ENCODE data around the gene CHCHD2.
A peak's percentile ranks its signal among the peaks of the same experiment; 100 is the strongest.
"Not testable (repeated sequence)": the region's sequence is repeated elsewhere in the genome, so short reads cannot be mapped to it uniquely, and the experiment has no call there.

CHCHD2 gene

DNA sequence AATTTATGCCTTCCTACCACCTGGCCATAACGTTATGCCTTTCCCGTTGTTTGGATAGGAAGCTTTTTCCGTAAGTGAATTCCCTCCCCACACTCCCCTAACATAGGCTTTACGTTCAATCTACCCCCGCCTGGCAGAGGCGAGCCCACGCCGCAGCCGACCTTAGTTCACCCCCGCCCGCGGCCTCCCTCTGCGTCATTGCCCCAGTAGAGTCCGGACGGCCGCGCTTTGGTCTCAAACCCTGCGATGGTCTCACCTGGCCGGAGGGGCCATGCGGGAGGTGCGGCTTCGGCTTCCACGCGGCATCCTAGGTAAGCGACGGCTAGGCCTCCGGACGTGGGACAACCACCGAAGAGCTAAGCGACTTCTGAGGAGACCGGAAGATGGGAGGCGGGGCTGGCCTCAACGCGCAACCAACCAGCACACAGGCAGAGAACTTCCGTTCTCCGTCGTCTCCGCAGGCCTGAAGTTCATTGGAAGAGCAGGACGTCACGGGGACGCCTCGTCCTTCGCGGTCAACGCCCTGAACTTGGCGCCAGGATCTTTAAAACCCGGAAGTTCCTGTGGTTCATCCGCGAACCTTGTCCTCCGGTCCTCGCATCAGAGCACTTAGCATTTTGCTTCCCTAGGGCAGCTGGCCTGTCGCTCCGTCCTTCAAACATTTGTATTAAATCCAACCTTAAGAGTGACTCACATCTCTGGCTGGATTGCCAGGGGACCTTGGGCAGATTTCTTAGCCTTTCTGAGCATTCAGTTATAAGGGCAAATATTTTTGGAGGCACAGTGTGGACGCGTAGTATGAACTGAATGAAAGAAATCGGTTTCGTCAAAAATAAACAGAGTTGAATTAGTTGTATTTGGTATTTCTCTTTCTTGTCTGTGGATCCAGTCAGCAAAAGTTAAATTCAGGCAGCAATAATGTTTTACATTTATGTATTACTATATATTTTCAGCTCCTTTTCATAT lies at the start of gene CHCHD2:
Gene CHCHD2 (minus strand): TSS at position 369 of the 966 bp plus-strand sequence. CDS start 63 bp downstream, at position 306.
- DNase-seq (ENCODE audit: low read depth): peak; percentile 88

DNA sequence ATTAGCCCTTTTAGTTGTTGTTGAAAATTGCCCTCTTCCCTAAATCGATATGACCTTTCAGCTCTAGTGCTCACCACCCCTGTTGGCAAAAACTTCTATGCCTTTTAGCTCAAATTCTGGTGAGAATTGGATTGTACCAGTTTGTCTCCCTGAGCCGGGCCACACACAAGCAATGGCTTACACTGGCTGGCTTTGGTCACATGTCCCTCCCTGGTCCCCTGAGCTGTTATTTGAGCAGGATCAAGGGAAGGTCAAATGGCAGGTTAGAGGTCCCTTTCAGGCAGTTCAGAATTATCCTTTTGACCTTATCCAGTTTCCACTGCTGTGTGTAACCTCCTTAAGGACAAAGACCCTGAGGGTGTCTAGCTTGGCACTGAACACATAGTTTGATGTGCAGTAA lies 24.8 kb upstream of the CHCHD2 start:
- DNase-seq (ENCODE audit: low read depth): not testable (repeated sequence)

DNA sequence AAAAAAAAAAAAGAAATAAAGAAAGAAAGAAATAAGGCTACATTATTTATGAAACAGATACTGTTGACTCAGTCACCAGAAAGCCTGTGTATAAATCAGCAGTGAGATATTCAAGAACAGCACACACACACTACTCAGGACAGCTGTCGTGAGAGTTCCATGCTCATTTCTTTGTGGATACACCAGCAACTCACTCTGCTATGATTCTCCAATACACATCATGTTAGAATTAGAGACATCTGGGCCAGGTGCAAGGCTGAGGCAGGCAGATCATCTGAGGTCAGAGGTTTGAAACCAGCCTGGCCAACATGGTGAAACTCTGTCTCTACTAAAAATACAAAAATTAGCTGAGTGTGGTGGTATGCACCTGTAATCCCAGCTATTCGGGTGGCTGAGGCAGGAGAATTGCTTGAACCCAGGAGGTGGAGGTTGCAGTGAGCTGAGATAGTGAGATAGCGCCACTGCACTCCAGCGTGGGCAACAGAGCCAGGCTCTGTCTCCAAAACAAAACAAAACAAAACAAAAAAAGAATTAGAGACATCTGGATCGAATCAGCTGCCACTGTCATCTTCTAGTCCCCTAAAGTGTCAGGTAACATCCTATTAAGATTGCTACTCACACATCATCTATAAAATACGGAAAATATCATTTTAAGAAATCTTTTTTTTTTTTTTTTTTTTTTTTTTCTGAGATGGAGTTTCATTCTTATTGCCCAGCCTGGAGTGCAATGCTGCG lies 21.1 kb upstream of the CHCHD2 start:
- DNase-seq (ENCODE audit: low read depth): no peak

DNA sequence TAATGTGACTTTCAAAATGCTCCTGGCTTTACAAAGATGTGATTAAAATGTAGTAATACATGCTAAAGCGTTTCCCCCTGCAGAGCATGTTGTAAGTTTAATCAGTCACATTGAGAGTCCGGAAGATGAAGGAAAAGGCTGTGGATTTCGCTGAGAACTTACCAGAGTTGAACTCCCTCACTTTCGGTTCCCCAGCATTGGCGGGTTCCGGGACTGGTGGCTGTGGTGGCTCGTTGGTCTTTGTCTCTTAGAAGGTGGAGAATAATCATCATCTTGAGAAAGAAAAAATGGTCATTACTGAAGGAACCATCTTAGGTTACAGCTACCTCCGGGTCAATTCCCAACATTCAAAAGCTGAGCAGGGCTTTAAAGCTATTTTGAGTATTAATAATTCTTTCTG lies 19.6 kb upstream of the CHCHD2 start:
- DNase-seq (ENCODE audit: low read depth): no peak

- DNase-seq (ENCODE audit: low read depth): no peak
These were observed 18.7 kb upstream of the CHCHD2 start for GRCh38 chr7:56124981-56125380.

DNA sequence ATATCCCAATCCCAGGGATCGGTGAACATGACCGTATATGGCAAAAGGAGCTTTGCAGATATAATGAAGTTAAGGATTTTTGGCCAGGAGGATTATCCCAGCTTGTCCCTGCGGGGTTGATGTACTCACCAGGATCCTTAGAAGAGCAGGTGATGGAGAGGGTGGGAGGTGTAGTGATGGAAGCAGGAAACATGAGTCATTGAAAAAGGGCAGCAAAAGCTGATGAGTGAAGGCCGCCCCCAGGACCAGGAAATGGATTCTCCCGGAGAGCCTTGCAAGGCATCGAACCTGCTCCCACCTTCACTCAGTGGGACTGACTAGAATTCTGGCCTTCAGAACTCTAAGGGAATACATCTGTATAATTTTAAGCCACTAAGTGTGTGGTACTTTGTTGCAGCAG lies 15.2 kb upstream of the CHCHD2 start:
- no peak for DNase-seq (ENCODE audit: low read depth)

GRCh38 chr7:56115852-56116538 lies 9.7 kb upstream of the CHCHD2 start, which contains the start of gene NUPR2:
TSS of gene NUPR2 (minus strand) at chr7:56116417. CDS start at chr7:56116314, 103 bp downstream.
- no peak for DNase-seq (ENCODE audit: low read depth)

GRCh38 chr7:56112244-56112643 lies 6.0 kb upstream of the CHCHD2 start:
- DNase-seq (ENCODE audit: low read depth): not testable (repeated sequence)

- DNase-seq (ENCODE audit: low read depth): no peak
These were observed 4.3 kb upstream of the CHCHD2 start for GRCh38 chr7:56110611-56111010.

- DNase-seq (ENCODE audit: low read depth): no peak
These were observed 1.6 kb upstream of the CHCHD2 start for GRCh38 chr7:56107954-56108258.

GRCh38 chr7:56105508-56105907 lies 768 bp downstream of the CHCHD2 start:
- DNase-seq (ENCODE audit: low read depth): no peak

DNA sequence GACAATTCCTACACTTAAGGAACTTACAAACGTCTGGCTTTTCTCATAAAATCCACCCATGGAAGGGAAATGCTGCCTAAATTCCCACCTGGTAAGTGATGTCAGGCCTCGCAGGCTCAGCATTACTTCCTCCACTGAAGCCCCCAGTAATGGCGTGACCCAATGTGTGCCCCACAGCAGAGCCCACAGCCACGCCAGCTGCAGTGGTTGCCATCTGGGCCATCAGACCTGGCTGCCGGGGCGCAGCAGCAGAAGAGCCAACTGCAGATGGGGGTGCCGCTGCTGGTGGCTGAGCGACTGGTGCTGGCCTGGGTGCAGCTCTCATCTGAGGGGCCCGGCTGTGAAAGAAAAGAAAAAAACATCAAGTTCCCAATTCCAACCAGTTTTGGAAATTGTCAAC lies 2.1 kb downstream of the CHCHD2 start:
- not testable (repeated sequence) for DNase-seq (ENCODE audit: low read depth)

- no peak for DNase-seq (ENCODE audit: low read depth)
These were observed 6.6 kb downstream of the CHCHD2 start for GRCh38 chr7:56099653-56100052.

DNA sequence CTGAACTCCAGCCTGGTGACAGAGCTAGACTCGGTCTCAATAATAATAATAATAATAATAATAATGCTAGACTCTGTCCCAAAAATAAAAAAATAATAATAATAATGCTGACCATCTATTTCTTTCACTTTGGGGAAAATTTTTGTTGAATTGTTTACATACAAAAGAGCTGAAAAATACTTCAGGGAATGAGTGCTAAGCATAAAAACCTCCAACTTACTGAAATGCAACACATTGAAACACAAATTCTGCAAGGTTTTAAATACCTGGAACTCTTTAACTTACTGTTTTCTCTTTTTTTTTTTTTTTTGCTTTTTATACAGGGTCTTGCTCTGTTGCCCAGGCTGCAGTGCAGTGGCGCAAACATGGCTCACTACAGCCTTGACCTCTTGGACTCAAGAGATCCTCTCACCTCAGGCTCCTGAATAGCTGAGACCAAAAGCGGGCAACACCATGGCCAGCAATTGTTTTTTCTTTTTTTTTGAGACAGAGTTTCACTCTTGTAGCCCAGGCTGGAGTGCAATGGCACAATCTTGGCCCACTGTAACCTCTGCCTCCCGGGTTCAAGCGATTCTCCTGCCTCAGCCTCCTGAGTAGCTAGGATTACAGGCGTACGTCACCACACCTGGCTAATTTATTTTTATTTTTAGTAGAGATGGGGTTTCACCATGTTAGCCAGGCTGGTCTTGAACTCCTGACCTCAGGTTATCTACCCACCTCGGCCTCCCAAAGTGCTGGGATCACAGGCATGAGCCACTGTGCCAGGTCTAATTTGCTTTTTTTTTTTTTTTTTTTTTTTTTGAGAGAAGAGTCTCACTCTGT lies 7.9 kb downstream of the CHCHD2 start:
- DNase-seq (ENCODE audit: low read depth): not testable (repeated sequence)

DNA sequence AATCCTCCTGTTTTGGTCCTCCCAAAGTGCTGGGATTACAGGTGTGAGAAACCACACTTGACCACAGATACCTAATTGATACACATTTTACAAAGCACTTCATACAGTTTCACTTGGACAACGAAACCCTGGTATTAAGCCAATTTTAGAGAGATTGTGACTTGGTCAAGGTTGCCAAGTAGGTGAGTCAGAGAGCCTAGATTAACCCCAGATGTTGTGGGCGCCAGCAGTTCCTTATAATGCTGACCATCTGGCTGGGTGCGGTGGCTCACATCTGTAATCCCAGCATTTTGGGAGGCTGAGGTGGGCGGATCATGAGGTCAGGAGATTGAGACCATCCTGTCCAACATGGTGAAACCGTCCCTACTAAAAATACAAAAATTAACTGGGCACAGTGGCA lies 8.6 kb downstream of the CHCHD2 start:
- DNase-seq (ENCODE audit: low read depth): no peak

DNA sequence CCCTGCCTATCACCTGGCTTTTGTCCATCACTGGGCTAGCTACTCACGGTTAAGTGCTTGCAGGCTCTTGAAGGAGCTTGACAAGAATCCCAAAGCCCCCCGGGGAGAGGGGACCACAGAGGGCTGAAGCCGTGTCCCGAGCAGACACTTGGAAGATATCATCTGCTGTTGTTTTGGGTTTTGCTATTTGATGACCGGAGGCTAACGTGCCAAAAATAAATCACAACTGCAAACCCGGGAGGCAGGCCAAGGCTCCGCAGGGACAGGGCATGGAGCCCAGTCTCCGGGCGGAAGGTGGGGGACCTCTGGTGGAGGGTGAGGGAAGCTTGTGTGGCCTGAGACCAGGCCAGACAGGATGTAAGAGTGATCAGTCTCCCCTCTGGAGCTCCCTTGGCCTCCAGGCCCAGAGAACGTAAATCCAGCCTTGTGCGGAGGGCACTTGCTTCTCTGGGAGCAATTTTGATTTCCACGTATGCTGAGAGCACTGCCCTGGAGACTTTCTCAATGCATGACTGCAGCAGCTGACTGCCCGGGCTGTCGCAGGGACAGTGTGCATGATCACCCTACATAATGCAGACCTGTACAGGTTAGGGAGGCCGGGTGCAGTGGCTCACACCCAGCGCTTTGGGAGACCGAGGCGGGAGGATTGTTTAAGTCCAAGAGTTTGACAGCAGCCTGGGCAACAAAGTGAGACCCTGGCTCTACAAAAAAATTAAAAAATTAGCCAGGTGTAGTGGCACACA lies 13.3 kb downstream of the CHCHD2 start, which contains the start of gene PHKG1:
Gene PHKG1 (minus strand): TSS at position 164 of the 743 bp plus-strand sequence. CDS start 4,011 bp downstream, outside the sequence.
- no peak for DNase-seq (ENCODE audit: low read depth)

- DNase-seq (ENCODE audit: low read depth): not testable (repeated sequence)
These were observed 13.9 kb downstream of the CHCHD2 start for GRCh38 chr7:56092388-56092787.

DNA sequence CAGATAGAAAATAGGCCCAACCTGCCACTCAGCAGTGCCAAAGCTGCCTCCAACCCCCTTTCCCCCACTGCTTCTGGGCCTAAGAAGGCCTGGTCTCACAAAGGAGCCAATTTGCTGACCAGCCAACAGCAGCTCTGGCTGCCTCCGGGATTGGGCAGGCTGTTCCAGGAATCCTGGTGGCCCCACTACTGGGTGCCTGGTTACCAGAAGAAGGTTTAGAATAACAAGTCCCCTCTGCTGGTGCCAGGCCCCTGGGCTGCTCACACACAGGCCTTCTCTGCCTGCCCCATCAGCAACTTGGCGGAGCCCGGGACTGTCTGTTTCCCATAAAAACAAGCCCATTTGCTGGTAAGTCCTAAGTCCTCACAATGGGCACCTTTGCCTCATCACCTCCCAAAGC lies 14.7 kb downstream of the CHCHD2 start:
- no peak for DNase-seq (ENCODE audit: low read depth)

- no peak for DNase-seq (ENCODE audit: low read depth)
These were observed 18.8 kb downstream of the CHCHD2 start for GRCh38 chr7:56087445-56087844.

GRCh38 chr7:56086761-56087160 lies 19.5 kb downstream of the CHCHD2 start:
- DNase-seq (ENCODE audit: low read depth): no peak
